ENCODE results near the gene TCP11.

The TCP11 gene

DNA sequence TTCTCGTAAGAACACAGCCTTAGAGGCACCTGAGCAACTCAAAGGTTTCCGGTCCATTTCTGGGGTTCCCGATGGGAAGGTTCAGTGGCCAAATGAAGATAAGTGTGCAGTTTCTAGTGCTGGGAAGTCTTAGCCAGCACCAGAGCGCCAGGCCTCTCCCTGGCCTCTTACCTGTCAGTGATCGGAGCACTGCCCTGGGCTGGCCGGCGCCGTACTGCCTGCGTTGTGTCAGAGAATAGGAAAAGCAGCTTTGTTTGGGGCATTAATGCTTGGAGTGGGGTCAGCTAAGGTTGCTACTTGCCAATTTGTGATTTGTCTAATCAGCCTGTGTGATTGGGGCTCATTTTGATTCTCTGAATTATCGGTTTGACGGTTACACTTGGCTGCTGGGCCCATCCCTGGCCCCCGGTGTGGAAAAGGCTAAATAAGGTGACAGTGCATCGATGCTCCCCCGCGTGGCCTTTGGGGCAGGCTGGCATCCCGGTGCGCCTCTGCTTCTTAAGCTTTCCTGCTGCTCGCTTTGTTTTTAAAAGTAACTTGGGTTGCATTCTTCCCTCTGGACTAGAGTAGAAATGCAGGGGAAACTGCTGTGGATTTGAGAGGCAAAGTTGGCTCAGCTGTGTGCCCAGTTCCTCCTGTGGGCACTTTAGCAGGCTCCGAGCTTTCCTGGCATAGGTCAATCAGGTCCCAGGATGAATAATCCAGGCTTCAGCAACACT is 51.8 kb downstream of the TCP11 start:
- intact Hi-C loops (cut with micrococcal nuclease), result no loop called here
- Mint-ChIP-seq H3K36me3 (ENCODE audit: low read depth) (peaks cover 78% of the 10 kb centered on the region), H3K9me3 (no peaks in the 10 kb centered on the region), H3K27ac (no peak overlapping the region), H3K27me3 (no peaks in the 10 kb centered on the region), H3K4me1 (ENCODE audit: low read depth) (no peaks in the 10 kb centered on the region), H3K4me3 (no peak overlapping the region)

DNA sequence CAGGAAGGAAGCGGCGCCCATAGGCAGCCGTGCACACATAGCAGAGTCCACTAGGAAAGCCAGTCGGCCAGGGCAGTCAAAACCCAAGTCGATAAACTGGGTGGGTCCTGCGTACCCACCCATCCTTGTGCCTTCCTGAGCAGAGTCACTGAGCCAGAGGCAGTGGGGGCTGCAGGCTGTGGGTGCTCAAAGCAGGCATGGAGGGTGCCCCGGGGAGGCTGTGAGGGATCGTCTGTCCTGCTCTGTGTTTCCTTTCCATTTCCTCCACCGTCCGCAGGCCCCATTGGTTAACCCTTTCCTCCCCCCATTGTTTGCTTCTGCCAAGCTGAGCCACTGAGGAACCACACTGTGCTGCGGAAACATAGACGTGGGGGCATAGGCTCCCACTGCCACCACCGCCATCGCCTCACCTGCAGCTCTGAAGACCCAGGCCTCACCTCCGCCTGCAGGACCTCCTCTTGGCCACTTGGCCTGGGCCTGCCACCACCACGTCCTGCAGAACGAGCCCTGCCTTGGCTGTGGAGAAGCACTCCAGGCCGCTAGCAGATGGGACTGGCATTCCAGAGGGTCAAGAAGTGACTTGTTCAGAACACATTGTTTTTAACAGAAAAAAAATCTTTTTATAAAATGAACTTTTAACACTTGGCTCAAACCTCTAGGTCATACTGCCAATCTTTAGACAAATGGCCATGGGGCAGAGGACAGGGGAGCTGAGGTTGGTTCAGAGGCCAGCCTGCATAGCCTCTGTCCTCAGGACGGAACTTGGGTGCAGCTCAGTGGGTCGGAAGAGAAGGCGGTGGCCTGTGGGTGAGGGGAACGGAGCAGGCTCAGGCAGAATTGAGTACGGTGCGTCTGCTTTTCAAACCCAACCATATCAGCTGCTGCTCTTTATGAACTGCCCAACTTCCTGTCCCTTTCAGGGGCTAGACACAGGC is 52.6 kb downstream of the TCP11 start:
- H3K36me3 Mint-ChIP-seq (ENCODE audit: low read depth), result peaks cover 86% of the 10 kb centered on the region
- no peaks in the 10 kb centered on the region for H3K4me1 Mint-ChIP-seq (ENCODE audit: low read depth)
- no peaks in the 10 kb centered on the region for H3K9me3 Mint-ChIP-seq
- no peak overlapping the region for H3K4me3 Mint-ChIP-seq
- no peaks in the 10 kb centered on the region for H3K27me3 Mint-ChIP-seq
- H3K27ac Mint-ChIP-seq, result no peak overlapping the region
- intact Hi-C loops (cut with micrococcal nuclease), result no loop called here

GRCh38 chr6:35087361-35088280 is 53.5 kb downstream of the TCP11 start:
- Mint-ChIP-seq H3K9me3 (no peaks in the 10 kb centered on the region), H3K4me1 (ENCODE audit: low read depth) (peaks cover 2% of the 10 kb centered on the region), H3K27me3 (no peaks in the 10 kb centered on the region), H3K36me3 (ENCODE audit: low read depth) (peaks cover 95% of the 10 kb centered on the region), H3K27ac (peak overlapping the region; percentile 3), H3K4me3 (no peak overlapping the region)
- intact Hi-C loops (cut with micrococcal nuclease), result no loop called here

GRCh38 chr6:35086636-35087360 is 54.3 kb downstream of the TCP11 start:
- Mint-ChIP-seq H3K4me1 (ENCODE audit: low read depth) (peaks cover 10% of the 10 kb centered on the region), H3K27ac (peak overlapping the region; percentile 3), H3K36me3 (ENCODE audit: low read depth) (peaks cover 100% of the 10 kb centered on the region), H3K9me3 (no peaks in the 10 kb centered on the region), H3K27me3 (no peaks in the 10 kb centered on the region), H3K4me3 (no peak overlapping the region)
- intact Hi-C loops (cut with micrococcal nuclease), result no loop called here

- Mint-ChIP-seq H3K9me3 (no peaks in the 10 kb centered on the region), H3K27me3 (no peaks in the 10 kb centered on the region), H3K4me1 (ENCODE audit: low read depth) (peaks cover 16% of the 10 kb centered on the region), H3K4me3 (no peak overlapping the region), H3K36me3 (ENCODE audit: low read depth) (peaks cover 98% of the 10 kb centered on the region), H3K27ac (no peak overlapping the region)
- intact Hi-C loops (cut with micrococcal nuclease), result no loop called here
Observed at GRCh38 chr6:35086282-35086632, 54.9 kb downstream of the TCP11 start.

GRCh38 chr6:35085359-35086281 is 55.5 kb downstream of the TCP11 start:
- Mint-ChIP-seq H3K9me3 (no peaks in the 10 kb centered on the region), H3K27me3 (no peaks in the 10 kb centered on the region), H3K36me3 (ENCODE audit: low read depth) (peaks cover 98% of the 10 kb centered on the region), H3K4me1 (ENCODE audit: low read depth) (peaks cover 22% of the 10 kb centered on the region), H3K4me3 (no peak overlapping the region), H3K27ac (no peak overlapping the region)
- intact Hi-C loops (cut with micrococcal nuclease), result no loop called here

GRCh38 chr6:35084511-35085203 is 56.5 kb downstream of the TCP11 start:
- H3K4me3 Mint-ChIP-seq, result no peak overlapping the region
- H3K27ac Mint-ChIP-seq, result no peak overlapping the region
- H3K9me3 Mint-ChIP-seq, result no peaks in the 10 kb centered on the region
- peaks cover 98% of the 10 kb centered on the region for H3K36me3 Mint-ChIP-seq (ENCODE audit: low read depth)
- intact Hi-C loops (cut with micrococcal nuclease), result loop anchor here (5.0 kb wide), 1 partner anchor 37 kb away; no protein-coding TSS in a partner anchor
- peaks cover 32% of the 10 kb centered on the region for H3K4me1 Mint-ChIP-seq (ENCODE audit: low read depth)
- H3K27me3 Mint-ChIP-seq, result no peaks in the 10 kb centered on the region

- Mint-ChIP-seq H3K36me3 (ENCODE audit: low read depth) (peaks cover 98% of the 10 kb centered on the region), H3K4me1 (ENCODE audit: low read depth) (peaks cover 33% of the 10 kb centered on the region), H3K4me3 (no peak overlapping the region), H3K9me3 (no peaks in the 10 kb centered on the region), H3K27ac (no peak overlapping the region), H3K27me3 (no peaks in the 10 kb centered on the region)
- intact Hi-C loops (cut with micrococcal nuclease), result loop anchor here (5.0 kb wide), 1 partner anchor 37 kb away; no protein-coding TSS in a partner anchor
Observed at GRCh38 chr6:35084041-35084491, 57.1 kb downstream of the TCP11 start.

- intact Hi-C loops (cut with micrococcal nuclease), result loop anchor here (5.0 kb wide), 1 partner anchor 36 kb away; no protein-coding TSS in a partner anchor
- H3K4me3 Mint-ChIP-seq, result no peak overlapping the region
- no peaks in the 10 kb centered on the region for H3K9me3 Mint-ChIP-seq
- H3K4me1 Mint-ChIP-seq (ENCODE audit: low read depth), result peaks cover 33% of the 10 kb centered on the region
- H3K27me3 Mint-ChIP-seq, result no peaks in the 10 kb centered on the region
- H3K36me3 Mint-ChIP-seq (ENCODE audit: low read depth), result peaks cover 98% of the 10 kb centered on the region
- H3K27ac Mint-ChIP-seq, result no peak overlapping the region
Observed at GRCh38 chr6:35083507-35083906, 57.6 kb downstream of the TCP11 start.

DNA sequence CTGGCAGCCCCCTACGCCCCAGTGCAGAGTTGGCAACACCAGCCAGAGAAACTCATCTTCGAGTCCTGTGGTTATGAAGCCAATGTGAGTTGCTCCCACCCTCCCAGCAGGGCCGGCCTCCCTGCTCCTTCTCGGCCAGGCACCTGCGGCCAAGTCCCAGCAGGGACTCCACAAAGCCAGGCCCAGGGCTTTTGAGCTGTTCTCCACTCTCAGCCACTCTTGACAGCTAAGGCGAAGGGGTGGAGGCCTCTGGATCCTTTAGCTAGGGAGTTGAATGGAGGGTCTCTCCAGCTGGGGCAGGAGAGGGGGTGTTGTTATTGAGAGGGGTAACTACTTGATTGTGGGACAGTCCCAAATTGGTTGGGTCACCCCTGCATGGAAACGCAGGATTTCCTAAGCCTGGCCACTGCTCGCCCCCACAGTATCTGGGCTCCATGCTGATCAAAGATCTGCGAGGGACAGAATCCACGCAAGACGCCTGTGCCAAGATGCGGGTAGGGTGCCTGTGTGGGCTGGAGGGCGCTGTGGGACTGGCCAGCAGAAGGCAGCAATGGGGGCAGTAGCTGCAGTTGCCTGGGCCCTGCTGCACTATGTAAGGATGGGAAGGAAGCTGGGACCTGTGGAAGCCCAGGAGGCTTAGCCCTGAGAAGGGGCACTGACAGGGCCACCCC is 58.3 kb downstream of the TCP11 start:
- intact Hi-C loops (cut with micrococcal nuclease), result loop anchor here (5.0 kb wide), 1 partner anchor 36 kb away; no protein-coding TSS in a partner anchor
- Mint-ChIP-seq H3K4me3 (no peak overlapping the region), H3K9me3 (no peaks in the 10 kb centered on the region), H3K36me3 (ENCODE audit: low read depth) (peaks cover 98% of the 10 kb centered on the region), H3K4me1 (ENCODE audit: low read depth) (peaks cover 33% of the 10 kb centered on the region), H3K27ac (peak overlapping the region; percentile 82), H3K27me3 (no peaks in the 10 kb centered on the region)

DNA sequence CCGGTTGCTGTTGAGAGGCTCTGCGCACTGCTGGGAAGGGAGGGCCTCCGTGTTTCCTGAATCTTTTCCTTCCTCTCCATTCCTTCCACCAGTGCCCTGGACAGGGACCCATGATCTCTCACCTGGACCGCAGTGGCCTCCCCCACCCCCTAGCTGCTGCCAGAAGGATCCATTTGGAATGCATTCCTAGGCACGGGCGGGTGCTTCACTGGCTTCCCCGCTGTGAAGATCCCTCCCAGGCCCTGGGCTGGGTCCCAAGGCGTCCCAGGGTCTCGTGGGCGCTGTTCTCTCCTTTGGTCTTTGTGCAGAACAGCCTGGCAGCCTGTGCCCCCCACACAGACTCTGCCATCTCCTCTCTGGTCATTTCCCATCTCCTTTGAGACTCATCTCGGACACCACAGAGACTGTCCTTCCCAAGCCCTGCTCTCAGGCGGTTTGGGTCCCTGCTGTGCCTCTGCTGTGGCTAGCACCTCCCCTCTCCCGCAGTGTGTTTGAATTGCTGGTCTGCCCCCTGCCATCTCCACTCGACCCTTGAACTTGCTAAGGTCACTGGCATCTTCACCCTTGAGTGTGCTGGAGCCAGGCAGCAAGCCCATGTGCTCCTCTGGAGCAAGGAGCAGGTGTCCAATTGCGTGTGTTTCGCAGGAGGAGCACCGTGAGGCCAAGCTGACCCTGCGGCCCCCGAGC is 59.0 kb downstream of the TCP11 start:
- peak overlapping the region; percentile 82 for H3K27ac Mint-ChIP-seq
- peaks cover 98% of the 10 kb centered on the region for H3K36me3 Mint-ChIP-seq (ENCODE audit: low read depth)
- intact Hi-C loops (cut with micrococcal nuclease), result loop anchor here (5.0 kb wide), 1 partner anchor 35 kb away; no protein-coding TSS in a partner anchor
- H3K4me3 Mint-ChIP-seq, result no peak overlapping the region
- H3K4me1 Mint-ChIP-seq (ENCODE audit: low read depth), result peaks cover 33% of the 10 kb centered on the region
- H3K9me3 Mint-ChIP-seq, result no peaks in the 10 kb centered on the region
- no peaks in the 10 kb centered on the region for H3K27me3 Mint-ChIP-seq

Data from dendritic cell treated with granulocyte-macrophage colony-stimulating factor and Interleukin-4, amounts not matched to agents 40 ng/mL and 50 ng/mL, for 4 days (primary cell).